GM12878 (cell line): Measurements from ENCODE around the gene CDSN. TPM values are rescaled to one million over a fixed set of nuclear protein-coding genes. Genes with fewer than 3 reads are reported as not detected.

Source experiments
- ATAC-seq: fragments of 200-7000 bp; cut with Tn5 transposase; 3 replicates; pipeline ENCODE4 v1.9.1; 2020; ENCODE audit warnings: mild to moderate bottlenecking, moderate library complexity
- BruUV-seq: library from RNA; stranded (reverse); fragments of 400-500 nt; replicated peaks from 2 replicates; lab custom pipeline; 2021; lab: Mats Ljungman, UMichigan
- CTCF ChIA-PET: fragments of 300-600 bp; sonication (Branson Sonifier 250); formaldehyde crosslinking; extraction: SDS; loops from one replicate; lab custom pipeline; 2021; ENCODE audit warnings: inconsistent platforms; lab: Yijun Ruan, JAX
- POLR2A ChIA-PET: fragments of 350-600 bp; formaldehyde crosslinking; extraction: SDS; loops from one replicate; lab custom pipeline; 2021; ENCODE audit warnings: inconsistent platforms; lab: Charles Lee
- RAD21 ChIA-PET: fragments of 300-600 bp; sonication (Branson Sonifier 250); formaldehyde crosslinking; loops from one replicate; lab custom pipeline; 2023; ENCODE audit warnings: antibody characterized with exemption; ENCODE audit not compliant: unreplicated experiment; lab: Charles Lee
- SMC1A ChIA-PET: fragments of 300-600 bp; sonication (Branson Sonifier 250); formaldehyde crosslinking; loops from one replicate; lab custom pipeline; 2023; ENCODE audit not compliant: unreplicated experiment, uncharacterized antibody; lab: Charles Lee
- DNase-seq: peaks from one replicate; pipeline ENCODE4 v3.0.0-alpha.2; 2011; ENCODE audit warnings: low read depth, low spot score
- FAIRE-seq: peaks from 3 replicates; lab custom pipeline; 2011; peaks lifted over from hg19 to GRCh38; lab: Jason Lieb, UNC
- H2AFZ ChIP-seq: 2 replicates; pipeline ENCODE4 v1.6.0; 2011; ENCODE audit warnings: low read depth, low read length, control low read depth; ENCODE audit not compliant: control insufficient read depth
- H3K27ac ChIP-seq: 2 replicates; pipeline ENCODE4 v1.5.1; 2011; ENCODE audit warnings: control low read depth; ENCODE audit not compliant: control insufficient read depth, insufficient read depth
- H3K27me3 ChIP-seq, 2 experiments: replicated peaks in 1 of 2; 2 replicates each; pipeline versions ENCODE4 v1.6.0 to v1.6.1; 2011; ENCODE audit warnings: low read length in 1 of 2; ENCODE audit not compliant: control insufficient read depth in 2 of 2, insufficient read depth in 2 of 2
- H3K36me3 ChIP-seq, 2 experiments: 2 replicates each; pipeline ENCODE4 v1.5.1; 2011; ENCODE audit warnings: low read length in 1 of 2; ENCODE audit not compliant: control insufficient read depth in 2 of 2, insufficient read depth in 2 of 2
- H3K4me1 ChIP-seq: 2 replicates; pipeline ENCODE4 v1.6.1; 2011; ENCODE audit warnings: mild to moderate bottlenecking, low read length, moderate library complexity, mixed read lengths; ENCODE audit not compliant: control insufficient read depth, insufficient read depth
- H3K4me2 ChIP-seq: 2 replicates; pipeline ENCODE4 v1.6.0; 2011; ENCODE audit warnings: control low read depth; ENCODE audit not compliant: control insufficient read depth, insufficient read depth
- H3K4me3 ChIP-seq: fragments of 200-600 bp; sonication (generic); 2 replicates; pipeline ENCODE4 v1.5.1; 2016
- H3K79me2 ChIP-seq: 2 replicates; pipeline ENCODE4 v1.6.0; 2011; ENCODE audit warnings: low read length; ENCODE audit not compliant: control insufficient read depth, insufficient read depth
- H3K9ac ChIP-seq: 2 replicates; pipeline ENCODE4 v1.8.0; 2011; ENCODE audit warnings: low read length, control low read depth, mixed read lengths; ENCODE audit not compliant: control insufficient read depth, insufficient read depth
- H3K9me3 ChIP-seq: replicated peaks from 3 replicates; pipeline ENCODE4 v1.5.1; 2011; ENCODE audit warnings: mild to moderate bottlenecking, low read length; ENCODE audit not compliant: control insufficient read depth, insufficient read depth
- H4K20me1 ChIP-seq: 2 replicates; pipeline ENCODE4 v1.6.0; 2011; ENCODE audit not compliant: control insufficient read depth, insufficient read depth
- CEBPB ChIP-seq, 2 experiments: fragments of 150-350 bp in 1 of 2; IDR thresholded peaks; 2 replicates each; pipeline ENCODE4 v1.6.1; 2012 to 2014; ENCODE audit warnings: low read depth in 2 of 2, low read length in 2 of 2, borderline replicate concordance in 1 of 2, inconsistent platforms in 1 of 2
- CHD2 ChIP-seq: IDR thresholded peaks from 2 replicates; pipeline ENCODE4 v1.6.1; 2011; ENCODE audit warnings: low read depth, low read length, improper control_type of control experiment, borderline replicate concordance
- DPF2 ChIP-seq: fragments of 450-650 bp; IDR thresholded peaks from 2 replicates; pipeline ENCODE4 v1.6.1; 2017; ENCODE audit warnings: mild to moderate bottlenecking
- MTA3 ChIP-seq: IDR thresholded peaks from 2 replicates; pipeline ENCODE4 v1.6.1; 2012; ENCODE audit warnings: low read length, inconsistent platforms, borderline replicate concordance
- POU2F2 ChIP-seq: IDR thresholded peaks from 3 replicates; pipeline ENCODE4 v1.6.1; 2011; ENCODE audit warnings: low read depth, mild to moderate bottlenecking, low read length, borderline replicate concordance
- RFX5 ChIP-seq: IDR thresholded peaks from 2 replicates; pipeline ENCODE4 v1.6.1; 2011; ENCODE audit warnings: low read depth, low read length, improper control_type of control experiment
- SIN3A ChIP-seq: IDR thresholded peaks from 2 replicates; pipeline ENCODE4 v1.6.1; 2012; ENCODE audit warnings: low read depth, low read length, improper control_type of control experiment
- ZBTB11 ChIP-seq: fragments of 450-650 bp; formaldehyde crosslinking; IDR thresholded peaks from 2 replicates; pipeline ENCODE4 v1.5.0; 2022; ENCODE audit warnings: mild to moderate bottlenecking, missing genetic modification characterization
- WGBS: methylation state at CpG from one replicate; pipeline ENCODE4 v1.1.6; 2016; ENCODE audit warnings: low lambda C conversion rate; ENCODE audit not compliant: insufficient replicate concordance, insufficient coverage; ENCODE audit errors: missing lambda C conversion rate; 5-methylcytosine and 5-hydroxymethylcytosine counted together
- in situ Hi-C: fragments of 300-500 bp; cut with MboI; formaldehyde crosslinking; loops from 9 replicates; pipeline ENCODE4 v1.14.3; 2018; ENCODE audit warnings: mixed read lengths
- intact Hi-C: fragments of 100-400 bp; cut with micrococcal nuclease; formaldehyde crosslinking; loops from one replicate; pipeline ENCODE4 v1.14.2; 2022; ENCODE audit not compliant: unreplicated experiment
- polyA plus RNA-seq, 11 experiments: library from polyadenylated mRNA; depleted of rRNA in 4 of 11; unstranded in 6 of 11; stranded (reverse) in 5 of 11; fragments of >200 nt; fragmentation: Nextera tagmentation in 4 of 11; fragmentation: Illumina TruSeq in 1 of 11; extraction: Ambion mirVana in 4 of 11; extraction: Trizol in 1 of 11; gene quantifications; 1 replicate in 1 of 11; 2 replicates in 10 of 11; pipeline versions ENCODE4 v1.2.1 to v1.2.3, GENCODE V29; 2011 to 2016; ENCODE audit warnings: inconsistent platforms in 2 of 11, missing spikeins in 2 of 11, low read depth in 1 of 11
- total RNA-seq, 4 experiments: library from RNA; depleted of rRNA in 3 of 4; stranded (reverse); fragments of >200 nt in 3 of 4; fragmentation: Illumina TruSeq in 1 of 4; extraction: Trizol in 1 of 4; gene quantifications; 2 replicates each; pipeline versions ENCODE4 v1.2.1 to v1.2.3, GENCODE V29; 2013 to 2021
- TF ChIP-seq, protein P1 (sequence below): fragments of 150-350 bp; IDR thresholded peaks from 2 replicates; pipeline ENCODE4 v1.6.1; 2016; ENCODE audit warnings: low read depth, low read length

The CDSN gene
- total and polyA plus RNA-seq, 10 of the 15 experiments (the other 5 are each of a cell fraction or from before 2014, with no cell fraction given) = 0.01 TPM; not detected in 9

DNA sequence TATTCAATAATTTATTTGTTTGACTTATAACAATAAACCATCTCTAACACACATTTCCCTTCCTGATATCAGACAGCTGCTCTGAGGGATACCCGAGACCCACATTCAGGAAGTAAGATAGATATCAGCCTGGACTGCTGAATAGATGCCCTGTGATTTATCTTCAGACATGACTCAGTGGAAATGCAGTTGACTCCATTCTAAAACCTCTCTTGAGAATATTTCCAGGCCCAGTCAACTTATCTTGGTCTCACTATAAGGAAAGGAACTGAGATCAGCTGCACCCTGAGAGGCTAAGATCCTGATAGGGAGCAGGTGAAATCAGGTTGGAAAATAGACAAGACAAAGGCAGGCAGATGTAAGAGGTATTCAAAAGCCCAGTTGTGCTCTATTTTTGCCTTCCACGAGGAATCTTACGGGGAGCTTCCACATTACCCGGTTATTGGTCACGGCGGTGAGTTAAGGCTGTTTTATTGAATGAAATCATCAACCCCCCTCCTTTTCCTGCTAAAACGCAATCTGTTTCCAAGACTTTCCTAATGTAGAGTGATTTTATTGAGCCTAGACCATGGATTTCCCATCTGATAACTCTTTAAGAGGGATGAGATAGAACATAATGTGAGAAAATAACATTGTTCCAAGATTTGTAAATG lies 33.3 kb downstream of the CDSN start:
- H3K9ac ChIP-seq = no peak overlapping the region
- H3K9me3 ChIP-seq = no peaks in the 10 kb centered on the region
- H4K20me1 ChIP-seq = no peaks in the 10 kb centered on the region
- no peak overlapping the region for H2AFZ ChIP-seq
- H3K27ac ChIP-seq = no peak overlapping the region
- no peaks in the 10 kb centered on the region; a peak in 1 of 4 replicates for H3K27me3 ChIP-seq
- DNase-seq (no peak), ATAC-seq (no peak), FAIRE-seq (no peak)
- SMC1A ChIA-PET = interaction anchor here (0.6 to 2.0 kb wide), 38 partner anchors 9 to 603 kb away, joined by 3 to 33 read pairs (median 4); partner anchors contain the start of gene VARS2
- H3K79me2 ChIP-seq = no peaks in the 10 kb centered on the region
- WGBS = 24% methylated on average over 7 of the region's 7 CpGs
- H3K4me2 ChIP-seq = no peak overlapping the region
- H3K4me3 ChIP-seq = no peak overlapping the region
- in situ Hi-C loops = no loop called here
- POLR2A ChIA-PET = interaction anchor here (0.8 kb wide), 1 partner anchor 131 kb away, joined by 3 read pairs; no protein-coding TSS in a partner anchor
- RAD21 ChIA-PET = interaction anchor here (0.6 to 2.6 kb wide), 29 partner anchors 9 to 676 kb away, joined by 3 to 52 read pairs (median 4); partner anchors contain the start of genes MDC1 and VARS2
- CTCF ChIA-PET = interaction anchor here (0.6 to 3.3 kb wide), 75 partner anchors 8 to 868 kb away, joined by 3 to 57 read pairs (median 4); partner anchors contain the start of genes DDR1, DHX16, PSORS1C1 and TCF19
- H3K4me1 ChIP-seq = no peaks in the 10 kb centered on the region
- TF ChIP-seq CEBPB (IDR thresholded peaks at IDR 0.05; ENCODE audit: borderline replicate concordance in 1 of 2, low read depth in 2 of 2, low read length in 2 of 2) = no peak
- TF ChIP-seq CHD2 = no peak
- TF ChIP-seq ZBTB11 = no peak
- no peak for TF ChIP-seq POU2F2
- TF ChIP-seq MTA3 = no peak
- TF ChIP-seq, protein P1, sequence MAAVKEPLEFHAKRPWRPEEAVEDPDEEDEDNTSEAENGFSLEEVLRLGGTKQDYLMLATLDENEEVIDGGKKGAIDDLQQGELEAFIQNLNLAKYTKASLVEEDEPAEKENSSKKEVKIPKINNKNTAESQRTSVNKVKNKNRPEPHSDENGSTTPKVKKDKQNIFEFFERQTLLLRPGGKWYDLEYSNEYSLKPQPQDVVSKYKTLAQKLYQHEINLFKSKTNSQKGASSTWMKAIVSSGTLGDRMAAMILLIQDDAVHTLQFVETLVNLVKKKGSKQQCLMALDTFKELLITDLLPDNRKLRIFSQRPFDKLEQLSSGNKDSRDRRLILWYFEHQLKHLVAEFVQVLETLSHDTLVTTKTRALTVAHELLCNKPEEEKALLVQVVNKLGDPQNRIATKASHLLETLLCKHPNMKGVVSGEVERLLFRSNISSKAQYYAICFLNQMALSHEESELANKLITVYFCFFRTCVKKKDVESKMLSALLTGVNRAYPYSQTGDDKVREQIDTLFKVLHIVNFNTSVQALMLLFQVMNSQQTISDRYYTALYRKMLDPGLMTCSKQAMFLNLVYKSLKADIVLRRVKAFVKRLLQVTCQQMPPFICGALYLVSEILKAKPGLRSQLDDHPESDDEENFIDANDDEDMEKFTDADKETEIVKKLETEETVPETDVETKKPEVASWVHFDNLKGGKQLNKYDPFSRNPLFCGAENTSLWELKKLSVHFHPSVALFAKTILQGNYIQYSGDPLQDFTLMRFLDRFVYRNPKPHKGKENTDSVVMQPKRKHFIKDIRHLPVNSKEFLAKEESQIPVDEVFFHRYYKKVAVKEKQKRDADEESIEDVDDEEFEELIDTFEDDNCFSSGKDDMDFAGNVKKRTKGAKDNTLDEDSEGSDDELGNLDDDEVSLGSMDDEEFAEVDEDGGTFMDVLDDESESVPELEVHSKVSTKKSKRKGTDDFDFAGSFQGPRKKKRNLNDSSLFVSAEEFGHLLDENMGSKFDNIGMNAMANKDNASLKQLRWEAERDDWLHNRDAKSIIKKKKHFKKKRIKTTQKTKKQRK = no peak
- TF ChIP-seq SIN3A = no peak
- TF ChIP-seq DPF2 = no peak
- no peak for TF ChIP-seq RFX5
- no TSS peak for BruUV-seq
- no peaks in the 10 kb centered on the region for H3K36me3 ChIP-seq
- intact Hi-C loops = loop anchor here (1.0 to 10.0 kb wide), 4 partner anchors 259 to 602 kb away; partner anchors contain the start of gene HLA-E
